ENCODE data around the gene VASN. TPM values are rescaled to one million over a fixed set of nuclear protein-coding genes. Genes with fewer than 3 reads are reported as not detected.

Gene VASN
- 100 to 1,000 TPM in 4 of 6 experiments, 10 to 100 TPM in 2; 92.0 to 131 (median 103) TPM for total RNA-seq (2021; fragmentation: NEBNext Ultra II Directional; extraction: Animal tissue kit (Norgen Biotek cat#: 25700))
- long read RNA-seq, transcript VASN-201 (2 exons, 2,806 nt) = major isoform, 136 of 170 reads
- long read RNA-seq, partial matches to known transcripts = 32 of 170 reads
- long read RNA-seq, other reads (novel, unspliced or antisense) = 2 of 170 reads

- Mint-ChIP-seq H3K27ac (peak within 1 kb of the TSS; percentile 98), H3K36me3 (ENCODE audit: low read depth) (no peaks in the 10 kb centered on the region), H3K27me3 (ENCODE audit: insufficient read depth) (peaks cover 5% of the 10 kb centered on the region), H3K4me1 (ENCODE audit: low read depth) (peaks cover 57% of the 10 kb centered on the region), H3K9me3 (no peaks in the 10 kb centered on the region), H3K4me3 (peak within 1 kb of the TSS; percentile 93)
- DNase-seq = peak; percentile 77
- no peak for TF ChIP-seq CTCF (IDR thresholded peaks at IDR 0.05)
Observed at GRCh38 chr16:4371357-4372000, at the start of gene VASN. VASN (plus strand) TSS chr16:4371848; CDS start chr16:4380878, 9,030 bp downstream.

DNA sequence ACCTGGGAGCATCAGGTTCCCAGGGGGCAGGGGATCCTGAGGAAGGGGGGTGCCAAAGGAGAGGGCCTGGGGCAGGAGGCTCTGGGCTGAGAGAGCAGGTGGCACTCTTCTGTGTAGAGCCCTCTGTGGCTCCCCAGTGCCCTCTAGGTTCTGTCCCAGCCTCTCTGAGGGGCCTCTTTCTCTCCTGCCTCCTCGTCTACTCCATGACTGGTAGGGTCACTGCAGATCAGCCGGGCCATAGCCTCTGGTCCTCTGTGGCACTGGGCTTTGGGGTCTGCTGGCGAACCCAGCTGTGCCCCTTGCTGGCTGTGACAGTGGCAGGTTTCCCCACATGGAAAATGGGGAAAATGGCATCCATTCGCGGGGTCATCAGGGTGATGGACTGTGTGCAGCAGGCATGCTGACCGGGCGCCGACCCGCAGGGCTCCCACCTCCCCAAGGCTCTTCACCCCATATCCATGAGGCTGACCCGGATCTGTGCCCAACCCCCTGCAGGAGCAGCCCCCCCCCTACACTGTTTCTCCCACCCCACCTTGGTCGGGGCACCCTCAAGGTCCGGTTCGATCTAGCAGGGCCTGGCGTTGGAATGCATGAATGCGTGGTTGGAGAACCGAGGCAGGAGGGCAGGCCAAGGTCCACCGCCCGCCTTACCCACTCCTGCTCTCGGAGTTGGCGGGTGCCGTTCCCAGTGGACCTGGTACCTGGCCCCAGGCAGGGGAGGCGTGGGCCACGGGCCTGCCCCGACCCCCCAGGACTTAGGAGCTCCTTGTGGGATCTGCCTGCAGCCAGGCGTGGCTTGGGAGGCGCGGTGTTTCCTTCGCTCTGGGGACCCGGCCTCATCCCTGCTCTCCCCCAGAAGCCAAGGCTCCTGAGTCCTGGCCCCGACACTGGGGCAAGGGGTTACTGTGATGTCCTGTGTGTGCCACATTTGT lies 49.3 kb upstream of the VASN start:
- no peak overlapping the region; the same call in 1 of the 2 replicates for H3K27ac Mint-ChIP-seq
- peaks cover 32% of the 10 kb centered on the region for H3K4me1 Mint-ChIP-seq (ENCODE audit: low read depth)
- H3K36me3 Mint-ChIP-seq (ENCODE audit: low read depth) = no peaks in the 10 kb centered on the region
- H3K9me3 Mint-ChIP-seq = no peaks in the 10 kb centered on the region
- no peaks in the 10 kb centered on the region; the same call in 1 of the 2 replicates for H3K27me3 Mint-ChIP-seq (ENCODE audit: insufficient read depth)
- no peak for TF ChIP-seq CTCF (IDR thresholded peaks at IDR 0.05)
- no peak overlapping the region for H3K4me3 Mint-ChIP-seq
- no peak for DNase-seq

- no peak for DNase-seq
- Mint-ChIP-seq H3K4me1 (ENCODE audit: low read depth) (peaks cover 27% of the 10 kb centered on the region), H3K9me3 (no peaks in the 10 kb centered on the region), H3K27ac (peak overlapping the region; percentile 56; the same call in 1 of the 2 replicates), H3K4me3 (no peak overlapping the region), H3K36me3 (ENCODE audit: low read depth) (no peaks in the 10 kb centered on the region), H3K27me3 (ENCODE audit: insufficient read depth) (no peaks in the 10 kb centered on the region; the same call in 1 of the 2 replicates)
- no peak for TF ChIP-seq CTCF (IDR thresholded peaks at IDR 0.05)
Observed at GRCh38 chr16:4323071-4323844, 48.4 kb upstream of the VASN start.

GRCh38 chr16:4323845-4324488 lies 47.7 kb upstream of the VASN start:
- TF ChIP-seq CTCF (IDR thresholded peaks at IDR 0.05) = no peak
- peak overlapping the region; percentile 59 for H3K27ac Mint-ChIP-seq
- no peaks in the 10 kb centered on the region; the same call in 1 of the 2 replicates for H3K27me3 Mint-ChIP-seq (ENCODE audit: insufficient read depth)
- H3K4me3 Mint-ChIP-seq = no peak overlapping the region
- peaks cover 27% of the 10 kb centered on the region for H3K4me1 Mint-ChIP-seq (ENCODE audit: low read depth)
- no peaks in the 10 kb centered on the region for H3K9me3 Mint-ChIP-seq
- H3K36me3 Mint-ChIP-seq (ENCODE audit: low read depth) = no peaks in the 10 kb centered on the region
- DNase-seq = no peak
